NK-92 (cell line): ENCODE results near the gene NOS1AP.

Experiments
- DNase-seq: peaks from one replicate; lab custom pipeline; 2025; ENCODE audit not compliant: unreplicated experiment; lab: John Stamatoyannopoulos, UW

Gene NOS1AP

GRCh38 chr1:162215902-162216301 lies 146.4 kb downstream of the NOS1AP start:
- DNase-seq: no peak

GRCh38 chr1:162216604-162217003 lies 147.1 kb downstream of the NOS1AP start:
- no peak for DNase-seq

GRCh38 chr1:162217706-162218105 lies 148.2 kb downstream of the NOS1AP start:
- DNase-seq: no peak

GRCh38 chr1:162218546-162218945 lies 149.1 kb downstream of the NOS1AP start:
- no peak for DNase-seq

- no peak for DNase-seq
Measured at GRCh38 chr1:162218975-162219374, 149.5 kb downstream of the NOS1AP start.

- DNase-seq: no peak
Measured at GRCh38 chr1:162219461-162219860, 150.0 kb downstream of the NOS1AP start.

GRCh38 chr1:162220009-162220539 lies 150.6 kb downstream of the NOS1AP start:
- no peak for DNase-seq

GRCh38 chr1:162222014-162222413 lies 152.5 kb downstream of the NOS1AP start:
- no peak for DNase-seq

- DNase-seq: no peak
Measured at GRCh38 chr1:162222730-162223129, 153.2 kb downstream of the NOS1AP start.

GRCh38 chr1:162223488-162223887 lies 154.0 kb downstream of the NOS1AP start:
- no peak for DNase-seq

- no peak for DNase-seq
Measured at GRCh38 chr1:162224267-162224666, 154.8 kb downstream of the NOS1AP start.

GRCh38 chr1:162228586-162228985 lies 159.1 kb downstream of the NOS1AP start:
- no peak for DNase-seq

GRCh38 chr1:162229549-162229948 lies 160.1 kb downstream of the NOS1AP start:
- no peak for DNase-seq

- DNase-seq: no peak
Measured at GRCh38 chr1:162230096-162230495, 160.6 kb downstream of the NOS1AP start.

- no peak for DNase-seq
Measured at GRCh38 chr1:162230517-162230916, 161.0 kb downstream of the NOS1AP start.

GRCh38 chr1:162232034-162232711 lies 162.7 kb downstream of the NOS1AP start:
- no peak for DNase-seq

- DNase-seq: no peak
Measured at GRCh38 chr1:162233066-162233465, 163.6 kb downstream of the NOS1AP start.

GRCh38 chr1:162233937-162234336 lies 164.4 kb downstream of the NOS1AP start:
- DNase-seq: no peak

GRCh38 chr1:162234571-162234970 lies 165.1 kb downstream of the NOS1AP start:
- DNase-seq: no peak

- no peak for DNase-seq
Measured at GRCh38 chr1:162235241-162235800, 165.8 kb downstream of the NOS1AP start.

- DNase-seq: no peak
Measured at GRCh38 chr1:162236201-162236600, 166.7 kb downstream of the NOS1AP start.

GRCh38 chr1:162236618-162237017 lies 167.1 kb downstream of the NOS1AP start:
- no peak for DNase-seq

- DNase-seq: no peak
Measured at GRCh38 chr1:162240577-162240976, 171.1 kb downstream of the NOS1AP start.
